OCI-LY3 (cell line): ENCODE data around the gene TAF5L.

ENCODE experiments used
- EZH2phosphoT487 ChIP-seq: fragments of 200-600 bp; shearing (Covaris generic); IDR thresholded peaks from 2 replicates; pipeline ENCODE4 v1.6.1; 2018; ENCODE audit warnings: antibody characterized with exemption, mixed run types, low read depth
- TF ChIP-seq, protein P1 (sequence below): fragments of 200-600, 300-600 bp; sonication (generic); IDR thresholded peaks from 2 replicates; pipeline ENCODE4 v1.5.1; 2014; ENCODE audit warnings: antibody characterized with exemption, low read length, low read depth

DNA sequence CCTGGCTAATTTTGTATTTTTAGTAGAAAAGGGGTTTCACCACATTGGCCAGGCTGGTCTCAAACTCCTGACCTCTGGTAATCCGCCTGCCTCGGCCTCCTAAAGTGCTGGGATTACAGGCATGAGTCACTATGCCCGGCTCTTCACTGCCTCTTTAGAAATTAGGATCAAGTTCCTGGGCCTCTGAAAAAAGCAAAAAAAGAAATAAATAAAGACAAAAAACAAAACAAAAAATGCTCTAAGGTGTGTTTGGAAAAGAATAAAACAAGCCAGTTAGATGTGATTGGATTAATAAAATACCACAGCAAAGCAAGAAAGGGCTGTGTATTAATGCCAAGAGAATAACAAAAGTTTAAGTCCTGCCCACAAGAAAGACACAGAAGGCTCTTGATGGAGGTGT lies 63.2 kb downstream of the TAF5L start:
- TF ChIP-seq, protein P1, sequence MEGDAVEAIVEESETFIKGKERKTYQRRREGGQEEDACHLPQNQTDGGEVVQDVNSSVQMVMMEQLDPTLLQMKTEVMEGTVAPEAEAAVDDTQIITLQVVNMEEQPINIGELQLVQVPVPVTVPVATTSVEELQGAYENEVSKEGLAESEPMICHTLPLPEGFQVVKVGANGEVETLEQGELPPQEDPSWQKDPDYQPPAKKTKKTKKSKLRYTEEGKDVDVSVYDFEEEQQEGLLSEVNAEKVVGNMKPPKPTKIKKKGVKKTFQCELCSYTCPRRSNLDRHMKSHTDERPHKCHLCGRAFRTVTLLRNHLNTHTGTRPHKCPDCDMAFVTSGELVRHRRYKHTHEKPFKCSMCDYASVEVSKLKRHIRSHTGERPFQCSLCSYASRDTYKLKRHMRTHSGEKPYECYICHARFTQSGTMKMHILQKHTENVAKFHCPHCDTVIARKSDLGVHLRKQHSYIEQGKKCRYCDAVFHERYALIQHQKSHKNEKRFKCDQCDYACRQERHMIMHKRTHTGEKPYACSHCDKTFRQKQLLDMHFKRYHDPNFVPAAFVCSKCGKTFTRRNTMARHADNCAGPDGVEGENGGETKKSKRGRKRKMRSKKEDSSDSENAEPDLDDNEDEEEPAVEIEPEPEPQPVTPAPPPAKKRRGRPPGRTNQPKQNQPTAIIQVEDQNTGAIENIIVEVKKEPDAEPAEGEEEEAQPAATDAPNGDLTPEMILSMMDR = no peak
- TF ChIP-seq EZH2phosphoT487 = no peak
